ENCODE results near the gene RBMS2.
"Not testable (repeated sequence)": the region's sequence is repeated elsewhere in the genome, so short reads cannot be mapped to it uniquely, and the experiment has no call there.

RBMS2 gene

DNA sequence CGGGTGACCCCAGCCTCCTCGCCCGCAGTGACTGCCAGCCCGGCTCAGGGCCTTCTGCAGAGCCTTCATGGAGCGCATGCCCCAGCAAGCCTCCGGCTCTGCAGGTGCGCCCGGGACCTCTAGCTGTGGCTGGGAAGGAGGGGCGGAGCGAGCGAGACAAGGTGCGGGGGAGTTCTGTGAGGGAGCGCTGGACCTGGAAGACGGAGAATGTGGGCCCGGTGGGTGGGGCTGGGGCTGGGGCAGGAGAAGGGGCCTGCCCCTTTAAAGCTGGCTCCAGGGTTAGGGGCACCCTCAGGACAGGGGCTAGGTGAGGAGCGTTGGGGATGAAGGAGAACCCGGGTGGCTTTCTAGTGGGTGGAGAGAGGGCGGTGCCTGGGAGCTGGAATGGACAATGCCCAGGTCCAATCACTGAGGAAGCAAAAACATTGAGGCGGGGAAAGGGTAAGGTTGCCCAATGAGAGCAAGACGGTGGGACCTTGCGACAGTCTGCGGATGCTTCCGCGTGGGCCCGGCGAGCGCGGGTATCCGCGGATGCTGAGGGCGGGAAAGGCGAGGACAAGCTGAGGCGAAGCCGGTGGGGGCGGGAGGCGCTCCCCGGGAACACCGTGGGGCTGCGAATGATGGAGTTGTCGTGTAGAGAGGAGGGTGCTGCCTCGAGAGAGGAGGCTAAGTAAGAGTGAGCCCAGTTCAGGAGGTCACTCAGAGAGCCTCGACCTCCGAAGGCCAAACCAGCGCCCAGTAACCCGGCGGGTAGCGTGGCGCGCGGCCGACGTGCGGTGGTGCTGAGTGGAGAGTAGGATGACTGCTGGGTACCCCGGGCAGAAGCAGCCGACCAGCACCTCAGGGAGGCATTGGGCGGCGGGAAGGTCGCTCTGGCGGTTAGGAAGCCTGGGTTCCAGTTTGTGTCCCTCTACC is 33.3 kb upstream of the RBMS2 start, which contains the start of gene GLS2:
Gene GLS2, minus strand, starts transcription at position 121 of the 915 bp plus-strand sequence. Its CDS starts 43 bp downstream, at position 78.
- H3K9me3 ChIP-seq (ENCODE audit: control insufficient read depth, low read length): no peaks in the 10 kb centered on the region
- no peaks in the 10 kb centered on the region for H3K36me3 ChIP-seq (ENCODE audit: control insufficient read depth, insufficient read depth, low read length)
- H3K27me3 ChIP-seq (replicated peaks; ENCODE audit: control insufficient read depth, insufficient read depth, low read length, poor library complexity, severe bottlenecking): no peaks in the 10 kb centered on the region
- H3K4me1 ChIP-seq (ENCODE audit: control insufficient read depth, insufficient read depth, low read length, poor library complexity, severe bottlenecking): peaks cover 10% of the 10 kb centered on the region
- peak within 1 kb of the TSS; percentile 74 for H3K4me3 ChIP-seq (ENCODE audit: insufficient read depth, low read depth, low read length, poor library complexity, severe bottlenecking)
- peak; percentile 45 to 66 (median 63) for DNase-seq
- H3K27ac ChIP-seq (ENCODE audit: insufficient read depth, low read length, poor library complexity, severe bottlenecking): peak within 1 kb of the TSS; percentile 42

DNA sequence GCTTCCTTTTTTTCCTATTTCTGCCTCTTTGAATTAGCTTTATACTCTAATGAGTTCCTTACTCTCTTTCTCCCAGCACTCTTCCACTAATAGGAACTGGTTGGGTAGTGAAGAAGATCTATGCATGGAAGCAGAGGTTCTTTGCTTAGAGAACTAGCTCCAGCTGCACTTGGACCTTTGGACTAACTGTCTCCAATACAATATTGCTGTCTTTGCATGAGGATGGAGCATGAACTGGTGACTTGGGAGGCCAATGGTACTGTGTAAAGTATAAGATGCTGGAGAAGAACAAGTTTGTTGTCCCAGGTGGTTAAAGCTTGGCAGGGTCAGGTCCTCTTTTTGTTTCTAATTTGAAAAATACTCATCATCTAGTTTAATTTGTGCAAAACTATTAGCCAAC is 31.3 kb upstream of the RBMS2 start:
- Histone ChIP-seq H3K36me3 (ENCODE audit: control insufficient read depth, insufficient read depth, low read length) (no peaks in the 10 kb centered on the region), H3K27ac (ENCODE audit: insufficient read depth, low read length, poor library complexity, severe bottlenecking) (no peak overlapping the region), H3K27me3 (replicated peaks; ENCODE audit: control insufficient read depth, insufficient read depth, low read length, poor library complexity, severe bottlenecking) (no peaks in the 10 kb centered on the region), H3K4me1 (ENCODE audit: control insufficient read depth, insufficient read depth, low read length, poor library complexity, severe bottlenecking) (peaks cover 10% of the 10 kb centered on the region), H3K4me3 (ENCODE audit: insufficient read depth, low read depth, low read length, poor library complexity, severe bottlenecking) (no peak overlapping the region), H3K9me3 (ENCODE audit: control insufficient read depth, low read length) (no peaks in the 10 kb centered on the region)
- DNase-seq: no peak

DNA sequence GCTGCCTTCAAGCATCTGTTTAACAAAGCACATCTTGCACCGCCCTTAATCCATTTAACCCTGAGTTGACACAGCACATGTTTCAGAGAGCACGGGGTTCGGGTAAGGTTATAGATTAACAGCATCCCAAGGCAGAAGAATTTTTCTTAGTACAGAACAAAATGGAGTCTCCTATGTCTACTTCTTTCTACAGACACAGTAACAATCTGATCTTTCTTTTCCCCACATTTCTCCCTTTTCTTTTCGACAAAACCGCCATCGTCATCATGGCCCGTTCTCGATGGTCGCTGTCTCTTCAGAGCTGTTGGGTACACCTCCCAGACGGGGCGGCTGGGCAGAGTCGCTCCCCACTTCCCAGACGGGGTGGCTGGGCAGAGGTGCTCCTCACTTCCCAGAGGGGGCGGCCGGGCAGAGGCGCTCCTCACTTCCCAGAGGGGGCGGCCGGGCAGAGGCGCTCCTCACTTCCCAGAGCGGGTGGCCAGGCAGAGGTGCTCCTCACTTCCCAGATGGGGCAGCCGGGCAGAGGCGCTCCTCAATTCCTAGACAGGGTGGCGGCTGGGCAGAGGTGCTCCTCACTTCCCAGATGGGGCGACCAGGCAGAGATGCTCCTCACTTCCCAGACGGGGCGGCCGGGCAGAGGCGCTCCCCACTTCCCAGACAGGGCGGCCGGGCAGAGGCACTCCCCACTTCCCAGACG is 28.1 kb upstream of the RBMS2 start:
- H3K9me3 ChIP-seq (ENCODE audit: control insufficient read depth, low read length); H3K36me3 ChIP-seq (ENCODE audit: control insufficient read depth, insufficient read depth, low read length); DNase-seq; H3K4me1 ChIP-seq (ENCODE audit: control insufficient read depth, insufficient read depth, low read length, poor library complexity, severe bottlenecking); H3K27ac ChIP-seq (ENCODE audit: insufficient read depth, low read length, poor library complexity, severe bottlenecking); H3K4me3 ChIP-seq (ENCODE audit: insufficient read depth, low read depth, low read length, poor library complexity, severe bottlenecking); H3K27me3 ChIP-seq (replicated peaks; ENCODE audit: control insufficient read depth, insufficient read depth, low read length, poor library complexity, severe bottlenecking): not testable (repeated sequence)

DNA sequence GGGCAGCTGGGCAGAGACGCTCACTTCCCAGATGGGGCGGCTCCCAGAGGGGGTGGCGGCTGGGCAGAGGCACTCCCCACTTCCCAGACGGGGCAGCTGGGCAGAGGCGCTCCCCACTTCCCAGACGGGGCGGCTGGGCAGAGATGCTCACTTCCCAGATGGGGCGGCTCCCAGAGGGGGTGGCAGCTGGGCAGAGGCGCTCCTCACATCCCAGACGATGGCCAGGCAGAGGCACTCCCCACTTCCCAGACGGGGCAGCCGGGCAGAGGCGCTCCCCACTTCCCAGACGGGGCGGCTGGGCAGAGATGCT is 27.6 kb upstream of the RBMS2 start:
- not testable (repeated sequence) for H3K4me1 ChIP-seq (ENCODE audit: control insufficient read depth, insufficient read depth, low read length, poor library complexity, severe bottlenecking); DNase-seq; H3K27me3 ChIP-seq (replicated peaks; ENCODE audit: control insufficient read depth, insufficient read depth, low read length, poor library complexity, severe bottlenecking); H3K9me3 ChIP-seq (ENCODE audit: control insufficient read depth, low read length); H3K4me3 ChIP-seq (ENCODE audit: insufficient read depth, low read depth, low read length, poor library complexity, severe bottlenecking); H3K36me3 ChIP-seq (ENCODE audit: control insufficient read depth, insufficient read depth, low read length); H3K27ac ChIP-seq (ENCODE audit: insufficient read depth, low read length, poor library complexity, severe bottlenecking)

DNA sequence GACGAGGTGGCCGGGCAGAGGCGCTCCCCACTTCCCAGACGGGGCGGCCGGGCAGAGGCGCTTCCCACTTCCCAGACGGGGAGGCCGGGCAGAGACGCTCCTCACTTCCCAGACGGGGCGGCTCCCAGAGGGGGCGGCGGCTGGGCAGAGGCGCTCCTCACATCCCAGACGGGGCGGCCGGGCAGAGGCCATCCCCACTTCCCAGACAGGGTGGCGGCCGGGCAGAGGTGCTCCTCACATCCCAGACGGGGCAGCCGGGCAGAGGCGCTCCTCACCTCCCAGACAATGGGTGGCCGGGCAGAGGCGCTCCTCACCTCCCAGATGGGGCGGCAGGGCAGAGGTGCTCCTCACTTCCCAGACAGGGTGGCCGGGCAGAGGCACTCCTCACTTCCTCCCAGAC is 27.1 kb upstream of the RBMS2 start:
- H3K27me3 ChIP-seq (replicated peaks; ENCODE audit: control insufficient read depth, insufficient read depth, low read length, poor library complexity, severe bottlenecking); DNase-seq: not testable (repeated sequence)

DNA sequence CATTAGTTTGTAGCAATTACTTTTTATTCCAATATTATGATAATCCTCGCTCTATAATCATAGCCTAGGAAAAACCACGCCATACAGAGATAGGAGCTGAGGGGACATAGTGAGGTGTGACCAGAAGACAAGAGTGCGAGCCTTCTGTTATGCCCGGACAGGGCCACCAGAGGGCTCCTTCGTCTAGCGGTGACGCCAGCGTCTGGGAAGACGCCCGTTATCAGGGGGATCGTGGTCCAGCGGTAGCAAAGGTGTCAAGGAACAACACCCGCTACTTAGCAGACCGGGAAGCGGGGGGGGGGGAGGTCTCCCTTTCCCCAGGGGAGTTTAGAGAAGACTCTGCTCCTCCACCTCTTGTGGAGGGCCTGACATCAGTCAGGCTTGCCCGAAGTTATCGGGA is 24.9 kb upstream of the RBMS2 start:
- not testable (repeated sequence) for H3K27ac ChIP-seq (ENCODE audit: insufficient read depth, low read length, poor library complexity, severe bottlenecking)

More for the DNA sequence above, 27.1 kb upstream of the RBMS2 start:
- H3K27ac ChIP-seq (ENCODE audit: insufficient read depth, low read length, poor library complexity, severe bottlenecking); H3K9me3 ChIP-seq (ENCODE audit: control insufficient read depth, low read length); H3K4me3 ChIP-seq (ENCODE audit: insufficient read depth, low read depth, low read length, poor library complexity, severe bottlenecking); H3K4me1 ChIP-seq (ENCODE audit: control insufficient read depth, insufficient read depth, low read length, poor library complexity, severe bottlenecking); H3K36me3 ChIP-seq (ENCODE audit: control insufficient read depth, insufficient read depth, low read length): not testable (repeated sequence)

DNA sequence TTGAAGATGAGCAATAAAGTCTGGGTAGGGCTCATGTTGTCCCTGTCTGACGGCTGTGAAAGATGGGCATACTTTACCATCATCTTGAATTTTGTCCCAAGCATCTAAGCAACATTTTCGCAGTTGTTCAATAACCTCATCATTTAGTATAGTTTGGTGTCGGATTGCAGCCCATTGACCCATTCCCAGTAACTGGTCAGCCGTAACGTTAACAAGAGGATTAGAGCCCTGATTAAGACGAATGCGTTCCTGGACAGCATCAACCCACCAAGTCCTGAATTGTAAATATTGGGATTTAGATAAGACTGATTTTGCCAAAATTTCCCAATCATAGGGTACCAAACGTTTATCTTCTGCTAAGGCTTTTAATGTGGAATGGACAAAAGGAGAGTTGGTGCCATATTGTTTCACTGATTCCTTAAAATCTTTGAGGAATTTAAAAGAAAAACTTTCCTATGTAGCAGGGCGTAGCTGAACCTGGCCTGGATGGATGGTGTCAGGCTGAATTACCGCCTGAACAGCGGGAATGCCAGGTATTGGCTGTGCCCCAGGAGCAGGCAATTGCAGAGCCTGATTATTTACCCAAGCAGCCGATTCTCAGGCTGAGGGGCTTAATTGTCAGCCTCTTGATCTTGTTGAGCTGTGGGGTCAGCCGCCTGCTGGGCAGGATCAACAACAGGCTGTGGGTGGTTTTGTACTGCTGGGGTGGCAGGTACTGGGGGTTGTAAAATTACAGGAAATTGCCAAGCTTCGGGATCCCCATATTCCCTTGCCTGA is 23.3 kb upstream of the RBMS2 start:
- not testable (repeated sequence) for H3K4me1 ChIP-seq (ENCODE audit: control insufficient read depth, insufficient read depth, low read length, poor library complexity, severe bottlenecking); H3K27me3 ChIP-seq (replicated peaks; ENCODE audit: control insufficient read depth, insufficient read depth, low read length, poor library complexity, severe bottlenecking)

More for the DNA sequence above, 24.9 kb upstream of the RBMS2 start:
- not testable (repeated sequence) for H3K27me3 ChIP-seq (replicated peaks; ENCODE audit: control insufficient read depth, insufficient read depth, low read length, poor library complexity, severe bottlenecking); H3K9me3 ChIP-seq (ENCODE audit: control insufficient read depth, low read length); H3K36me3 ChIP-seq (ENCODE audit: control insufficient read depth, insufficient read depth, low read length); H3K4me3 ChIP-seq (ENCODE audit: insufficient read depth, low read depth, low read length, poor library complexity, severe bottlenecking); H3K4me1 ChIP-seq (ENCODE audit: control insufficient read depth, insufficient read depth, low read length, poor library complexity, severe bottlenecking)
- DNase-seq: peak; percentile 16 to 51 (median 32)

GRCh38 chr12:56499452-56499851 is 22.2 kb upstream of the RBMS2 start:
- H3K4me3 ChIP-seq (ENCODE audit: insufficient read depth, low read depth, low read length, poor library complexity, severe bottlenecking); H3K27ac ChIP-seq (ENCODE audit: insufficient read depth, low read length, poor library complexity, severe bottlenecking); H3K27me3 ChIP-seq (replicated peaks; ENCODE audit: control insufficient read depth, insufficient read depth, low read length, poor library complexity, severe bottlenecking); H3K9me3 ChIP-seq (ENCODE audit: control insufficient read depth, low read length); DNase-seq; H3K4me1 ChIP-seq (ENCODE audit: control insufficient read depth, insufficient read depth, low read length, poor library complexity, severe bottlenecking); H3K36me3 ChIP-seq (ENCODE audit: control insufficient read depth, insufficient read depth, low read length): not testable (repeated sequence)

More for the DNA sequence above, 23.3 kb upstream of the RBMS2 start:
- not testable (repeated sequence) for DNase-seq; H3K27ac ChIP-seq (ENCODE audit: insufficient read depth, low read length, poor library complexity, severe bottlenecking); H3K4me3 ChIP-seq (ENCODE audit: insufficient read depth, low read depth, low read length, poor library complexity, severe bottlenecking); H3K9me3 ChIP-seq (ENCODE audit: control insufficient read depth, low read length); H3K36me3 ChIP-seq (ENCODE audit: control insufficient read depth, insufficient read depth, low read length)

DNA sequence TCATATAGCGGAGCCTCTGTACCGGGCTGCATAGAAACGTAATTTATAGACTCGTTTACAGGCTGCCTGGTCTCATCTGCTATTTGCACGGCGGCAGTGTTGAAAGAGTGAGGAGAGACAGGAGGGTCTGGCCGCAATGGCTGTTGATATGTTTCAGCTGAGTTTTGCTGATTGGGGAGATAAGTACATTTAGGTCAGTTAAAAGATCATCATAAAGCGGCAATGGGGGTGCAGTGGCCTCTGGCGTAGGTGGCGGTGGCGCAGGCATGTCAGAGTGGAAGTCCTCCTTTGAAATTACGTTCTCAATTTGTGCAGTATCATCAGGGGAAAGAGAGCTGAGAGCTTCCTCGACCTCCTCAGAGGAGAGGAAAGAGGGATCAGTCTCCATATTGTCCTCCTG is 21.7 kb upstream of the RBMS2 start:
- H3K9me3 ChIP-seq (ENCODE audit: control insufficient read depth, low read length); H3K27me3 ChIP-seq (replicated peaks; ENCODE audit: control insufficient read depth, insufficient read depth, low read length, poor library complexity, severe bottlenecking); H3K27ac ChIP-seq (ENCODE audit: insufficient read depth, low read length, poor library complexity, severe bottlenecking); H3K36me3 ChIP-seq (ENCODE audit: control insufficient read depth, insufficient read depth, low read length); H3K4me3 ChIP-seq (ENCODE audit: insufficient read depth, low read depth, low read length, poor library complexity, severe bottlenecking); DNase-seq; H3K4me1 ChIP-seq (ENCODE audit: control insufficient read depth, insufficient read depth, low read length, poor library complexity, severe bottlenecking): not testable (repeated sequence)

GRCh38 chr12:56510786-56511185 is 10.8 kb upstream of the RBMS2 start:
- no peak for DNase-seq
- Histone ChIP-seq H3K27ac (ENCODE audit: insufficient read depth, low read length, poor library complexity, severe bottlenecking) (no peak overlapping the region), H3K9me3 (ENCODE audit: control insufficient read depth, low read length) (no peaks in the 10 kb centered on the region), H3K4me3 (ENCODE audit: insufficient read depth, low read depth, low read length, poor library complexity, severe bottlenecking) (no peak overlapping the region), H3K4me1 (ENCODE audit: control insufficient read depth, insufficient read depth, low read length, poor library complexity, severe bottlenecking) (no peaks in the 10 kb centered on the region), H3K36me3 (ENCODE audit: control insufficient read depth, insufficient read depth, low read length) (no peaks in the 10 kb centered on the region), H3K27me3 (replicated peaks; ENCODE audit: control insufficient read depth, insufficient read depth, low read length, poor library complexity, severe bottlenecking) (no peaks in the 10 kb centered on the region)
